Hematopoietic multipotent progenitor cell treated with erythropoietin and hydrocortisone succinate and interleukin-3 and kit ligand, for 15 days (in vitro differentiated cells): Measurements from ENCODE around the gene MRPL37.
"Not testable (repeated sequence)": the region's sequence is repeated elsewhere in the genome, so short reads cannot be mapped to it uniquely, and the experiment has no call there.

Experiments
- DNase-seq: peaks from one replicate; pipeline ENCODE4 v3.0.0-alpha.2; 2015; ENCODE audit warnings: low spot score

Gene MRPL37

GRCh38 chr1:54220004-54220811 is 20.2 kb downstream of the MRPL37 start:
- DNase-seq = no peak

- no peak for DNase-seq
These were observed 21.3 kb downstream of the MRPL37 start for GRCh38 chr1:54221113-54221834.

- no peak for DNase-seq
These were observed 22.0 kb downstream of the MRPL37 start for GRCh38 chr1:54221867-54222484.

- no peak for DNase-seq
These were observed 22.7 kb downstream of the MRPL37 start for GRCh38 chr1:54222711-54223110.

- DNase-seq = no peak
These were observed 23.7 kb downstream of the MRPL37 start for GRCh38 chr1:54223441-54224202.

- no peak for DNase-seq
These were observed 24.3 kb downstream of the MRPL37 start for GRCh38 chr1:54224233-54224632.

GRCh38 chr1:54225378-54225777 is 25.4 kb downstream of the MRPL37 start:
- DNase-seq = no peak

- DNase-seq = no peak
These were observed 26.1 kb downstream of the MRPL37 start for GRCh38 chr1:54225986-54226559.

GRCh38 chr1:54227091-54227602 is 27.2 kb downstream of the MRPL37 start:
- DNase-seq = peak; percentile 51

GRCh38 chr1:54227891-54228310 is 27.9 kb downstream of the MRPL37 start:
- no peak for DNase-seq

GRCh38 chr1:54228638-54229079 is 28.7 kb downstream of the MRPL37 start:
- no peak for DNase-seq

GRCh38 chr1:54229281-54229891 is 29.4 kb downstream of the MRPL37 start:
- peak; percentile 88 for DNase-seq

GRCh38 chr1:54230507-54231339 is 30.8 kb downstream of the MRPL37 start:
- DNase-seq = peak; percentile 76

GRCh38 chr1:54233196-54233595 is 33.2 kb downstream of the MRPL37 start:
- not testable (repeated sequence) for DNase-seq

GRCh38 chr1:54234284-54234683 is 34.3 kb downstream of the MRPL37 start:
- no peak for DNase-seq

- no peak for DNase-seq
These were observed 37.6 kb downstream of the MRPL37 start for GRCh38 chr1:54237586-54237985.

GRCh38 chr1:54238353-54239034 is 38.5 kb downstream of the MRPL37 start:
- no peak for DNase-seq

- no peak for DNase-seq
These were observed 39.0 kb downstream of the MRPL37 start for GRCh38 chr1:54239035-54239383.

GRCh38 chr1:54239631-54240031 is 39.7 kb downstream of the MRPL37 start:
- DNase-seq = no peak
